Adrenal gland (tissue), 12 donors: ENCODE measurements around the gene NKTR. TPM values are rescaled to one million over a fixed set of nuclear protein-coding genes. Genes with fewer than 3 reads are reported as not detected.
A peak's percentile ranks its signal among the peaks of the same experiment; 100 is the strongest.

Source experiments
- DNase-seq, 7 donors: peaks; one replicate each; pipeline ENCODE4 v3.0.0-alpha.2; 2019 to 2020
- H3K27ac ChIP-seq, 5 donors: fragments of 200-600 bp; sonication (generic) in 4 of 5; 1 replicate in 3 of 5; 2 replicates in 2 of 5; pipeline versions ENCODE4 v1.5.1 to v1.8.0; 2016 to 2020; ENCODE audit warnings: mild to moderate bottlenecking in 1 of 5
- H3K27me3 ChIP-seq: fragments of 200-600 bp; 2 replicates; pipeline ENCODE4 v1.8.0; 2021
- H3K36me3 ChIP-seq, 2 donors: fragments of 200-600 bp; replicated peaks in 1 of 2; 1 replicate in 1 of 2; 2 replicates in 1 of 2; pipeline versions ENCODE4 v1.5.1 to v1.8.0; 2018 to 2022
- H3K4me1 ChIP-seq, 2 donors: fragments of 200-600 bp; replicated peaks in 1 of 2; 1 replicate in 1 of 2; 2 replicates in 1 of 2; pipeline versions ENCODE4 v1.5.1 to v1.8.0; 2018 to 2021
- H3K4me3 ChIP-seq, 4 donors: fragments of 200-600 bp; sonication (generic) in 3 of 4; one replicate each; pipeline ENCODE4 v1.5.1; 2016 to 2018
- H3K9me3 ChIP-seq, 3 donors: fragments of 200-600 bp; sonication (generic) in 1 of 3; replicated peaks in 1 of 3; 1 replicate in 2 of 3; 2 replicates in 1 of 3; pipeline versions ENCODE4 v1.5.1 to v1.8.0; 2016 to 2021
- POLR2A ChIP-seq, 2 donors: fragments of 450-650 bp; IDR thresholded peaks; one replicate each; pipeline ENCODE4 v1.6.1; 2017; ENCODE audit warnings: antibody characterized with exemption in 2 of 2, mild to moderate bottlenecking in 2 of 2, moderate library complexity in 1 of 2
- WGBS, 4 donors: extraction: QIAGEN DNeasy Blood & Tissue Kit in 2 of 4; methylation state at CpG; one replicate each; pipeline versions ENCODE4 v1.1.5 to v1.1.7; 2013 to 2017; 5-methylcytosine and 5-hydroxymethylcytosine counted together
- intact Hi-C, 2 donors: fragments of 100-400 bp; cut with DNase I; formaldehyde crosslinking; loops; one replicate each; pipeline versions ENCODE4 v1.14.1 to v1.15.0; 2022 to 2023
- polyA plus RNA-seq, 3 donors: library from polyadenylated mRNA; stranded (reverse); fragments of 200-250 nt in 2 of 3; fragments of 350-450 nt in 1 of 3; fragmentation: Illumina TruSeq in 1 of 3; extraction: RNeasy Lipid Tissue Mini Kit (QIAGEN cat#74804) in 1 of 3; gene quantifications; one replicate each; pipeline ENCODE4 v1.2.3, GENCODE V29; 2013 to 2014
- total RNA-seq, 9 donors: library from RNA; depleted of rRNA in 4 of 9; stranded (reverse); fragments of >200 nt in 4 of 9; fragments of 120-200 nt in 1 of 9; fragmentation: NEBNext Ultra II Directional in 1 of 9; extraction: Animal tissue kit (Norgen Biotek cat#: 25700) in 1 of 9; gene quantifications; one replicate each; pipeline versions ENCODE4 v1.1.0 to v1.2.4, GENCODE V29; 2013 to 2023
- TF ChIP-seq, protein P1 (sequence below), 6 experiments: fragments of 450-650 bp in 4 of 6; fragments of 200-600 bp in 2 of 6; sonication (generic) in 1 of 6; IDR thresholded peaks; 1 replicate in 5 of 6; 2 replicates in 1 of 6; pipeline versions ENCODE4 v1.5.1 to v1.8.0; 2016 to 2021; ENCODE audit warnings: antibody characterized with exemption in 6 of 6, mild to moderate bottlenecking in 2 of 6, moderate library complexity in 1 of 6
- donor health status: healthy with polysubstance abuse.
- donor health status: Bipolar disorder and iron deficiency.
- donor health status: DM: yes; HTN: yes; CAD: no.
- donor health status: DM: no; HTN: no; CAD: no.
- donor health status: DM: no; HTN: no; CAD: no.
- donor health status: DM: yes; HTN: yes; CAD: no.

NKTR gene
- total and polyA plus RNA-seq, 12 donors, result 12.7 to 114 (median 50.7) TPM

DNA sequence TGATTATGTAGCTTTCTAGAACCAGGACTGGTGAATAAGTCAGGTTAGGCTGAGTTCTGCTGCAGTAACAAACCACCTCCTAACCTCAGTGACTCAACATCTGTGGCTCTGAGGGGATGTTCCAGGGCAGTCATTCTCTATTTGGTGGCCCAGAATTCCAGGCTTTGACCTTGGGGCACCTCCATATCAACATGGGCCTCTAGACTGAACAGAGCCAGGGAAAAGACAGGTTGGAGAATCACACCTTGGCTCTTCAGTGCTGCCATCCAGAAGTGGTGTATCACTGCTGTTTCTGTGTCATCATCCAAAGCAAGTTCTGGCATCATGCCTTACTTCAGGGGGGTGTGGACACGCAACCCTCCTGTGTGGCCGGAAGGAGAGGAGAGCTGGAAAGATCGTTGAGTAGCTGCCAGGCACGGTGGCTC, 68.3 kb downstream of the NKTR start:
- no peak for TF ChIP-seq POLR2A (IDR thresholded peaks at IDR 0.05)
- TF ChIP-seq, protein P1, sequence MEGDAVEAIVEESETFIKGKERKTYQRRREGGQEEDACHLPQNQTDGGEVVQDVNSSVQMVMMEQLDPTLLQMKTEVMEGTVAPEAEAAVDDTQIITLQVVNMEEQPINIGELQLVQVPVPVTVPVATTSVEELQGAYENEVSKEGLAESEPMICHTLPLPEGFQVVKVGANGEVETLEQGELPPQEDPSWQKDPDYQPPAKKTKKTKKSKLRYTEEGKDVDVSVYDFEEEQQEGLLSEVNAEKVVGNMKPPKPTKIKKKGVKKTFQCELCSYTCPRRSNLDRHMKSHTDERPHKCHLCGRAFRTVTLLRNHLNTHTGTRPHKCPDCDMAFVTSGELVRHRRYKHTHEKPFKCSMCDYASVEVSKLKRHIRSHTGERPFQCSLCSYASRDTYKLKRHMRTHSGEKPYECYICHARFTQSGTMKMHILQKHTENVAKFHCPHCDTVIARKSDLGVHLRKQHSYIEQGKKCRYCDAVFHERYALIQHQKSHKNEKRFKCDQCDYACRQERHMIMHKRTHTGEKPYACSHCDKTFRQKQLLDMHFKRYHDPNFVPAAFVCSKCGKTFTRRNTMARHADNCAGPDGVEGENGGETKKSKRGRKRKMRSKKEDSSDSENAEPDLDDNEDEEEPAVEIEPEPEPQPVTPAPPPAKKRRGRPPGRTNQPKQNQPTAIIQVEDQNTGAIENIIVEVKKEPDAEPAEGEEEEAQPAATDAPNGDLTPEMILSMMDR (IDR thresholded peaks at IDR 0.05), result no peak
- H3K27ac ChIP-seq, result no peak overlapping the region
- WGBS, 4 donors, result 73 to 84% (median 78%) methylated on average over 4 of the region's 4 CpGs
- peak in 3 of 7 donors; percentile 16 to 51 (median 34) for DNase-seq
- peaks cover 0 to 6% of the 10 kb centered on the region in 2 donors for H3K4me1 ChIP-seq
- no peaks in the 10 kb centered on the region for H3K36me3 ChIP-seq
- H3K27me3 ChIP-seq, result no peaks in the 10 kb centered on the region
- intact Hi-C loops, result no loop called here
- H3K9me3 ChIP-seq, result no peaks in the 10 kb centered on the region
- no peak overlapping the region for H3K4me3 ChIP-seq

DNA sequence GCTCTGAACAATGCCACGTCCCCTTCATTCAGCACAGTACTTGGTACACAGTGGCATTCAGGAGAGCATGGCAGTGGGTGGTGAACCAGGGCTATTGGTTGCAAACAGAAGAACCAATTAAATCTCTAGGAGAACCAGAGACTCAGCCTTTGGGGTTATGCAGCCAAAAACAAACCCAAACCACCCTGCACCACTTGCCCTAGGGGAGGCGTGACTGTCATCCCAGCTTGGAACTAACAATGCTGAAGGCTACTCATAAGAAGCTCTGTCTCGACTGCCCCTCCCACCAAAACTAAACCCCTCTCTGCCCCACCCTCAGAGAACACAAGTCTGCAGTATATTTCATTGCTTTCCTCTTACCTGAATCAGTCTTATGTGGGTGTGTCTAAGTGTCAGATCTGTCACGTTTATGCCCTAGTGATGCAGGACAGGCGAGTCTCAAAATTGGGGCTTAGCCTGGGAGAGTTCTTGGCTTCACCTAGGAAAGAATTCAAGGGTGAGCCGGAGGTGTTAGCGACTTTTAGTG, 69.6 kb downstream of the NKTR start:
- peak in 1 of 7 donors; percentile 16 for DNase-seq
- Histone ChIP-seq H3K27ac (no peak overlapping the region), H3K4me3 (no peak overlapping the region), H3K36me3 (no peaks in the 10 kb centered on the region), H3K27me3 (no peaks in the 10 kb centered on the region), H3K4me1 (peaks cover 0 to 6% of the 10 kb centered on the region in 2 donors), H3K9me3 (no peaks in the 10 kb centered on the region)
- 77 to 88% (median 83%) methylated on average over 7 of the region's 7 CpGs for WGBS, 4 donors
- intact Hi-C loops, result no loop called here
- TF ChIP-seq POLR2A (IDR thresholded peaks at IDR 0.05), result no peak
- TF ChIP-seq, protein P1 (IDR thresholded peaks at IDR 0.05), result no peak

DNA sequence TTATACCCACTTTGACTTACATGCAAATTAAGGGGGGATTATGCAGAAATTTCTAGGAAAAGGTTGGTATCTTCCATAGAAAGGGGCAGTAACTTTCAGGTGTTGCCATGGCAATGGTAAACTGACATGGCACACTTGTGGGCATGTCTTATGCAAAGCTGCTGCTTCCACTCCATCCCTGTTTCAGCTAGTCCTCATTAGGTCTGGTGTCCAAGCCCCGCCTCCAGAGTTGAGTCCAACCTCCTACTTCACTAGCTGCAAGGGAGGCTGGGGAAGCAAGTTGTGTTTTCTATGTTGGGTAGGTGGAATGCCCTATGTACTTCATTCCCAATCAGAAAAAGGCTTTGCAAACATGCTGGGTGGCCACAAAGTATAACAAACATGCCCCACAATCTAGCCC, 70.2 kb downstream of the NKTR start:
- TF ChIP-seq, protein P1 (IDR thresholded peaks at IDR 0.05), result no peak
- TF ChIP-seq POLR2A (IDR thresholded peaks at IDR 0.05), result no peak
- Histone ChIP-seq H3K27me3 (no peaks in the 10 kb centered on the region), H3K4me3 (no peak overlapping the region), H3K36me3 (no peaks in the 10 kb centered on the region), H3K27ac (no peak overlapping the region), H3K4me1 (peaks cover 0 to 6% of the 10 kb centered on the region in 2 donors), H3K9me3 (no peaks in the 10 kb centered on the region)
- intact Hi-C loops, result no loop called here
- WGBS, 4 donors, result 67 to 94% (median 92%) methylated on average over 1 of the region's 1 CpG; no CpG with 5 or more reads in 1 of the 4 donors
- DNase-seq, result peak in 1 of 7 donors; percentile 18

DNA sequence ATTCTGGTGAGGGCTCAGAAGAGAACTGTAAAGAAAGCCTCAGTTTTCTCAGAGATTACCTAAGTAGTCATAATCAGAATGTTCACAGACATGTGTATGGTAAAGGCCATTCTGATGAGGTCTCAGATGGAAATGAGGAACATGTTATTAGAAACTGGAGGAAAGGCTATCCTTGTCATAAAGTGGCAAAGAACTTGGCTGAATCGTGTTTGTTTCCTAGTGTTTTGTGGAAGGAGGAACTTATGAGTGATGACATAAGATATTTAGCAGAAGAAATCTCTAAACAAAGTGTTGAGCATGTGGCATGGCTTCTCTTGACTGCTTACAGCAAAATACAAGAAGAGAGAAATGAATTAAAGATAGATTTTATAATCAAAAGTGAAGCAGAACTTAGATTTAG, 72.0 kb downstream of the NKTR start:
- Histone ChIP-seq H3K27me3 (no peaks in the 10 kb centered on the region), H3K27ac (no peak overlapping the region), H3K36me3 (no peaks in the 10 kb centered on the region), H3K4me1 (no peaks in the 10 kb centered on the region), H3K4me3 (no peak overlapping the region), H3K9me3 (no peaks in the 10 kb centered on the region)
- intact Hi-C loops, result no loop called here
- TF ChIP-seq, protein P1 (IDR thresholded peaks at IDR 0.05), result no peak
- no peak for TF ChIP-seq POLR2A (IDR thresholded peaks at IDR 0.05)
- 57 to 67% (median 60%) methylated on average over 1 of the region's 1 CpG for WGBS, 4 donors
- DNase-seq, result no peak
